HTR-8/SVneo (cell line): ENCODE measurements around the gene ZNF428.
"Not testable (repeated sequence)": the region's sequence is repeated elsewhere in the genome, so short reads cannot be mapped to it uniquely, and the experiment has no call there.

Experiments
- DNase-seq: peaks from one replicate; pipeline ENCODE4 v3.0.0; 2011; ENCODE audit warnings: low spot score, mixed read lengths; ENCODE audit not compliant: insufficient read length
- FAIRE-seq: peaks from 2 replicates; lab custom pipeline; 2011; peaks lifted over from hg19 to GRCh38; lab: Jason Lieb, UNC

Gene ZNF428

GRCh38 chr19:43641333-43641732 lies 21.9 kb upstream of the ZNF428 start:
- DNase-seq: no peak
- no peak for FAIRE-seq

DNA sequence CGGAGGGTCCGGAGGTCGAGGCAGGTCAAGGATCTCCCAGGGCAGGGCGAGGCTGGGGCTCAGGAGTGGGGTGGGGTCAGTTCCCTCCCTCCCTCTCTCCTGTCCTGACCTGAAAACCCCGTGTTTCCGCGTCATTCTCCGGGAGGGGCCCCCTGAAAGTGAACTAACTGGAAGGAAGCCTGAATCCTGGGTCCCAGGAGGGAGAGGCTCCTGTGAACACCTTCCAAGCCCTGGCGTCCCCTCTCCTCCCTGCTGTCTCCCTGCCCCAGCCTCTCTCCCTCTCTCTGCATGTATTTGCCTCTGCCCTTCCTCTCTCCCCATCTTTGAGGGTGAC lies 21.0 kb upstream of the ZNF428 start:
- DNase-seq (no peak), FAIRE-seq (no peak)

GRCh38 chr19:43639519-43640423 lies 20.3 kb upstream of the ZNF428 start, which contains the start of gene CADM4:
CADM4 (minus strand) TSS chr19:43639850; CDS start chr19:43639790, 60 bp downstream.
- peak; percentile 31 for DNase-seq
- peak; percentile 74 for FAIRE-seq

DNA sequence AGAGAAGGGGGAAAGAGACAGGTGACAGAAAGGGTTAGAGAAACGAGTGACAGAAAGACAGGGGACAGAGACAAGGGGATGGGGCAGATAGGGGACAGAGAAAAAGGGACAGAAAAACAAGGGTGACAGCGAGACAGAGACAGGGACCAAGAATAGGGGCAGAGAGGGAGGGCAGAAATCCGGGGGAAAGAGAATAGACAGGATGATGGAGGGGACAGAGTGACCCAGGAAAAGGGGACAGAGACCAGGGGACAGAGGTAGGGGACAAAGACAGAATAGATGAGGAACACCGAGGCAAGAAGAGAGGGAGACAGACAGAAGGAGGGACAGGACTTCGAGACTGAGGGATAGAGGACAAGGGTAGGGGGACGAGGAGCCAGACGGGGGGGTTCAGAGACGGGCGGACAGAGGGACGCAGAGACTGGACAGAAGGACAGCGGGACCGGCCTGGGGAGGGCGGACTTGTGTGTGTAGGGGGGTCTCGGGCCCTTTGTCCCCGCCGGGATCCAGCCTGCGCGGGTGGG lies 19.6 kb upstream of the ZNF428 start:
- FAIRE-seq (no peak), DNase-seq (no peak)

- DNase-seq (no peak), FAIRE-seq (peak; percentile 52)
Measured at GRCh38 chr19:43638214-43638994, 19.0 kb upstream of the ZNF428 start.

DNA sequence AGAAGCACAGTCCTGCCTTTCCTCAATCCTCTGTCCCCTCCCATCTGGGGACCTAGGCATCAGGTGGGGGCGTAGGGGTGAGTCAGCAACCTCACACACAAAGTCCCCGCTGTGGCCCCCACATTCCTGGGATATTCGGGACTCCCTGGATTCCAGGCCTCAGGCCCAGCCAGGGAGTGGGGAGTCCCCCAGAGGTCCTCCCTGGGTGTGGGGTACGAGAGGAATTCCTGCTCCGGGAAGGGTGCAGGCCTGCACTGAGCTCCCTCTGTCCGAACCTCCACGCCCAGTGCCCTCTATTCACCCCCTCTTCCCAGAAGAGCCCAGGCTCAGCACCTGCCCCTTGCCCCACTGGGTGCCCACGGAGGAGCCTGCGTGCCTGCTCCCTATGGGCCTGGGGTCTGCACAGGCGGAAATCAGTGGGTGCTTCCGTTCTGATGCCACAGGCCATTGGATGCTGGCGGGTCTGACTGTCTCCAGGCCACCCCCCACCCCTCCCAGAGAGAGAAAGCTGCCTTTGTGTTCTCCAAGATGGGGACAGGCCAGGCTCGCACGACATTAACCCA lies 16.8 kb upstream of the ZNF428 start:
- FAIRE-seq (no peak), DNase-seq (peak; percentile 57)

DNA sequence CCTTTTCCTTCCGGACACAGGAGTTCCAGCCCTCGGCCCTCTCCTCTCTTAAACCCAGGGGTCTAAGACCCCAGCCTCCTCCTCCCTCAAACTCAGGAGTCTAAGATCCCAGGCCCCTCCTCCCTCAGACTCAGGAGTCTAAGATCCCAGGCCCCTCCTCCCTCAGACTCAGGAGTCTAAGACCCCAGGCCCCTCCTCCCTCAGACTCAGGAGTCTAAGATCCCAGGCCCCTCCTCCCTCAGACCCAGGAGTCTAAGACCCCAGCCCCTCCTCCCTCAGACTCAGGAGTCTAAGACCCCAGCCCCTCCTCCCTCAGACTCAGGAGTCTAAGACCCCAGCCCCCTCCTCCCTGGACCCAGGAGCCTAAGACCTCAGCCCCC lies 16.1 kb upstream of the ZNF428 start:
- not testable (repeated sequence) for FAIRE-seq, DNase-seq

GRCh38 chr19:43634872-43635560 lies 15.6 kb upstream of the ZNF428 start:
- DNase-seq: no peak
- FAIRE-seq: no peak

DNA sequence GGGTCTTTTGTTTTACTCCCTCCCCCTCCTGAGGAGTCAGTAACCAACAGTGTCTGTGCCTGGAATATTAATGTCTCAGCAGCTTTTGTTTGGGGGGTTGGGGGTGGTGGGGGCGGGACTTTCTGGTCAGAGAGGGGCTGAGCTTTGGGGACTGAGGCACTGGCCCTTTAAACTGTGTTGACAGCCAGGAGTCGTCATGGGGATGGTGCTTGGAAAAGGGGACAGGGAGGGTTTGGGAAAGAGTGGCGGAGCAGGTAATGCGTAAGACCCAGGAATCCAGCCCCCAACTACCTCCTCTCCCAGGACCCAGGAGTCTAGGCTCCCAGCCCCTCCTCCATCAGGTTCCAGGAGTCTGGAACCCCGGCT lies 15.1 kb upstream of the ZNF428 start:
- DNase-seq: no peak
- no peak for FAIRE-seq

DNA sequence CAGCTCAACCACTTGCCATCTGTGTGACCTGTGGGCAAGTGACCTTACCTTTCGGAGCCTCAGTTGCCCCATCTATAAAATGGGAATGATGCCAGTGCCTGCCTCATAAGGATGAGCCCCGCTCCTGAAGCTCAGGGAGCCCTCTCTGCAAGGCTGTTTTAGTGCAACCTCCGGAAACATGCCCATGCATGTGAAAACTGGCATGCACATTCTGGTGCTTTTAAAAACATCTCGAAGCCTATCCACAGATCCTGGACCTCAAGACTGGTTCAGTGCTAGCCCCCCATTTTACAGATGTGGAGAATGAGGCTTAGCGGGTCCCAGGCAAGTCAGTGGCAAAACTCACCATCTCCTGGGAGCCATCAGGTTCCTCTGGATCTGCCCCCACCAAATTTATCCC lies 14.6 kb upstream of the ZNF428 start:
- DNase-seq (no peak), FAIRE-seq (no peak)

DNA sequence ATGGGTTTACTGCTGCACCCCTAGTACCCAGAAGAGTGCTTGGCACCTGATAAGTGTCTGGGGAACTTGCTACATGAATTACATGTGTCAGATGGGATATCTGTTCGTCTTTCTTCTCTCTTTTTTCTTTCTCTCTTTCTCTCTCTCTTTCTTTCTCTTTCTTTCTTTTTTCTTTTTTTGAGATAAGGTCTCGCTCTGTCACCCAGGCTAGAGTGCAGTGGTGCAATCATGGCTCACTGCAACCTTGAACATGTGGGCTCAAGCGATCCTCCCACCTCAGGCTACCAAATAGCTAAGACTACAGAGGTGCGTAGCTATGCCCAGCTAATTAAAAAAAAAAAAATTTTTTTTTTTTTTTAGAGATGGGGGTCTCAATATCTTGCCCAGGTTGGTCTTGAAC lies 14.1 kb upstream of the ZNF428 start:
- DNase-seq: no peak
- no peak for FAIRE-seq

- FAIRE-seq: no peak
- DNase-seq: no peak
Measured at GRCh38 chr19:43631491-43631890, 12.1 kb upstream of the ZNF428 start.

GRCh38 chr19:43628646-43629326 lies 9.4 kb upstream of the ZNF428 start:
- DNase-seq (no peak), FAIRE-seq (no peak)

DNA sequence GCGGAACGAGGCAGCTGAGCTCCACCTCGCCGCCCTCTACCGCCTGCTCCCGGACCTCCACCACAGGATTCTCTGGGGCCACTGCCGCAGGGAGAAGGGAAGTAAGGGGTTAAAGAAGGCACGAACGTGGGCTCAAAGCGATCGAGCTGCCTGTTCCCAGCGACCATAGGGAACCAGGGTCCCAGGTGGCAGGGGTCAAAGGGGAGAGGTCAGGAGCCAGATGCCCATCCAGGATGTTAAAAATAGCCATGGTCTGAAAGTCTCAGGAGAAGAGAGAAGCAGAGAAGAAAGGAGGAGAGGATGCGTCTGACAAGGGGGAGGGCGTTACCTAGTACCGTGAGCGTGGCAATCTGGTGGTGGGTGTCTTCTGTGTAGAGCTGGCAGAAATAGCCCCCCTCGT lies 7.4 kb upstream of the ZNF428 start:
- DNase-seq: no peak
- no peak for FAIRE-seq

DNA sequence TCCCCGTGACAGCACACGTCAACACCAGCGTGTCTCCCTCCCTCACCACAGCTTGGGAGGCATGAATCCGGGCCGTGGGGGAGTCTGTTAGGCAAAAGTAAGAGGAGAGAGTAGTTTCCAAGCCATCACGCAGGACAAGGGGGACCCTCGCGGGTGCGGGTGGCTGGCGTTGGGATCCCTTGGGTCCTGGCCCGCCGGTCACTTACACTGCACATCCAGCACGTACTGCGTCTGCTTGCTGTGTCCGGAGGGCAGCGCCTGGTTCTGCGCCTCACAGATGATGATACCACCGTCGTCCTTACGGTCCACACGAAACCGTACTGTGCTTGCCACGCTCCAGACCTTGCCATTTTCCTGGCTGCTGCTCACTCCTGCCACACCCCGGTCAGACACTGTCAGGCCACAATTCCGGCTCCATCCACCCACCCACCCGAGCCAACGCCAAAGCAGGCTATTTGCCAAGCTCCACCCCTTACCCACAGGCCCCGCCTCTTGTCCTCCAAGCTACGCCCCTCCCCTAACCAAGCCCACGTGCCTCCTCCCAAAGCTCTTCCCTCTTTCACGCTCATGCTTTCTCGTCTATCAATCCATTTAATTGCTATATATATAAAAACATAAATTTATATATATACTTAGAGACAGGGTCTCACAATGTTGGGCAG lies 6.6 kb upstream of the ZNF428 start:
- FAIRE-seq: no peak

GRCh38 chr19:43624933-43625332 lies 5.5 kb upstream of the ZNF428 start:
- no peak for DNase-seq
- FAIRE-seq: no peak

More for the DNA sequence above, 6.6 kb upstream of the ZNF428 start:
- DNase-seq: no peak

- DNase-seq (no peak), FAIRE-seq (no peak)
Measured at GRCh38 chr19:43623889-43624670, 4.7 kb upstream of the ZNF428 start.

GRCh38 chr19:43622956-43623355 lies 3.5 kb upstream of the ZNF428 start:
- no peak for DNase-seq
- FAIRE-seq: no peak
